Fibroblast of lung (primary cell): ENCODE results near the gene RAMP2. TPM values are rescaled to one million over a fixed set of nuclear protein-coding genes. Genes with fewer than 3 reads are reported as not detected.

ENCODE experiments used
- DNase-seq, 2 donors: peaks; one replicate each; pipeline versions ENCODE4 v3.0.0 to v3.0.0-alpha.2; 2010; ENCODE audit warnings: low read depth in 2 of 2
- H2AFZ ChIP-seq: 2 replicates; pipeline ENCODE4 v1.5.1; 2012; ENCODE audit warnings: low read length, control low read depth, inconsistent platforms
- H3K27ac ChIP-seq: 2 replicates; pipeline ENCODE4 v1.5.1; 2011; ENCODE audit warnings: low read length, control low read depth; ENCODE audit not compliant: insufficient read depth
- H3K27me3 ChIP-seq: 2 replicates; pipeline ENCODE4 v1.5.1; 2011; ENCODE audit warnings: mild to moderate bottlenecking, low read length; ENCODE audit not compliant: control insufficient read depth, insufficient read depth
- H3K36me3 ChIP-seq: 2 replicates; pipeline ENCODE4 v1.5.1; 2011; ENCODE audit warnings: low read length; ENCODE audit not compliant: control insufficient read depth, insufficient read depth
- H3K4me1 ChIP-seq: 2 replicates; pipeline ENCODE4 v1.5.1; 2011; ENCODE audit warnings: low read length; ENCODE audit not compliant: control insufficient read depth, insufficient read depth; ENCODE audit errors: extremely low read depth
- H3K4me2 ChIP-seq: 2 replicates; pipeline ENCODE4 v1.5.1; 2011; ENCODE audit warnings: low read length, control low read depth; ENCODE audit not compliant: insufficient read depth; ENCODE audit errors: extremely low read depth
- H3K4me3 ChIP-seq, 4 experiments: fragments of 200-600 bp in 1 of 4; sonication (generic) in 1 of 4; replicated peaks in 1 of 4; 2 replicates each; pipeline ENCODE4 v1.5.1; 2011 to 2016; ENCODE audit warnings: low read length in 4 of 4, low read depth in 3 of 4, mild to moderate bottlenecking in 3 of 4, control low read depth in 2 of 4, inconsistent platforms in 1 of 4, mixed read lengths in 1 of 4; ENCODE audit not compliant: insufficient read depth in 1 of 4; ENCODE audit errors: control extremely low read depth in 1 of 4
- H3K79me2 ChIP-seq: 2 replicates; pipeline ENCODE4 v1.5.1; 2012; ENCODE audit warnings: mild to moderate bottlenecking, low read length, inconsistent platforms; ENCODE audit not compliant: control insufficient read depth, insufficient read depth
- H3K9ac ChIP-seq: 2 replicates; pipeline ENCODE4 v1.5.1; 2011; ENCODE audit warnings: mild to moderate bottlenecking, low read length, control low read depth; ENCODE audit not compliant: insufficient read depth
- H3K9me3 ChIP-seq: 2 replicates; pipeline ENCODE4 v1.5.1; 2012; ENCODE audit warnings: low read depth, low read length; ENCODE audit not compliant: control insufficient read depth, insufficient read depth
- H4K20me1 ChIP-seq: 2 replicates; pipeline ENCODE4 v1.5.1; 2011; ENCODE audit warnings: low read length; ENCODE audit not compliant: control insufficient read depth, insufficient read depth; ENCODE audit errors: extremely low read depth
- EZH2 ChIP-seq: IDR thresholded peaks from 2 replicates; pipeline ENCODE4 v1.5.1; 2012; ENCODE audit warnings: low read length, control low read depth, mild to moderate bottlenecking; ENCODE audit errors: missing control alignments
- polyA plus RNA-seq, 2 donors: library from polyadenylated mRNA; depleted of rRNA in 1 of 2; stranded (reverse) in 1 of 2; unstranded in 1 of 2; fragments of >200 nt; gene quantifications; 2 replicates each; pipeline ENCODE4 v1.2.1, GENCODE V29; 2011 to 2012; ENCODE audit warnings: missing spikeins in 1 of 2
- total RNA-seq: library from RNA; depleted of rRNA; stranded (reverse); fragments of >200 nt; gene quantifications from 2 replicates; pipeline ENCODE4 v1.2.1, GENCODE V29; 2014
- TF ChIP-seq, protein P1 (sequence below), 2 donors: IDR thresholded peaks in 1 of 2; conservative IDR thresholded peaks in 1 of 2; 1 replicate in 1 of 2; 2 replicates in 1 of 2; pipeline ENCODE4 v1.5.1; 2011 to 2012; ENCODE audit warnings: low read length in 2 of 2, control low read depth in 1 of 2, inconsistent platforms in 1 of 2, low read depth in 1 of 2, mild to moderate bottlenecking in 1 of 2

RAMP2 gene
- total and polyA plus RNA-seq, 2 donors (not counting 1 experiment from before 2014, with no cell fraction given): 0.17 to 0.45 TPM

DNA sequence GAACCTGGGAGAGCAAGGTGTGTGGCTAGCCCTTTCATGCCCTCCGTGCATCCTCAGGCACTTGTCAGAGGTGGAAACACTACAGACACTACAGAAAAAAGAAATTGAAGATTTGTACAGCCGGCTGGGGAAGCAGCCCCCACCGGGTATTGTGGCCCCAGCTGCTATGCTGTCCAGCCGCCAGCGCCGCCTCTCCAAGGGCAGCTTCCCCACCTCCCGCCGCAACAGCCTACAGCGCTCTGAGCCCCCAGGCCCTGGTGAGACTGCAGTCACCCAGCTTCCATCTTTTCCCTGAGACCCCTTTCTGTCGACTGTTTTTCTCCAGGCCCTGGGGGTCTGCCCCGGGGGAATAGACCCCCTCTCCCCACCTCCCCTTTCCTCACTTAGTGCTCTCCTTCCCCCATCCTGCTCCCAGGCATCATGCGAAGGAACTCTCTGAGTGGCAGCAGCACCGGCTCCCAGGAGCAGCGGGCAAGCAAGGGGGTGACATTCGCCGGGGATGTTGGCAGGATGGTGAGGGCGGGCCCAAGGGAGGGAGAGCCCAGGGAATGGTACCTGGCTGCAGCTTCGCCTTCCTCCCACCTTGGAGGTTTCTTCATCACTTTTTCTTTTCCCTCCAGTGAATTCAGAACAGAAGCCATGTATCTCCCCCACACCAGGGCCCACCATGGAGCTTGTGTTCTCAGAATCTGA is 35.2 kb downstream of the RAMP2 start:
- H3K27me3 ChIP-seq: no peaks in the 10 kb centered on the region
- no peak overlapping the region for H3K9ac ChIP-seq
- H3K36me3 ChIP-seq: peaks cover 3% of the 10 kb centered on the region
- no peak overlapping the region for H2AFZ ChIP-seq
- no peaks in the 10 kb centered on the region for H4K20me1 ChIP-seq
- no peak overlapping the region for H3K4me3 ChIP-seq
- TF ChIP-seq, protein P1, sequence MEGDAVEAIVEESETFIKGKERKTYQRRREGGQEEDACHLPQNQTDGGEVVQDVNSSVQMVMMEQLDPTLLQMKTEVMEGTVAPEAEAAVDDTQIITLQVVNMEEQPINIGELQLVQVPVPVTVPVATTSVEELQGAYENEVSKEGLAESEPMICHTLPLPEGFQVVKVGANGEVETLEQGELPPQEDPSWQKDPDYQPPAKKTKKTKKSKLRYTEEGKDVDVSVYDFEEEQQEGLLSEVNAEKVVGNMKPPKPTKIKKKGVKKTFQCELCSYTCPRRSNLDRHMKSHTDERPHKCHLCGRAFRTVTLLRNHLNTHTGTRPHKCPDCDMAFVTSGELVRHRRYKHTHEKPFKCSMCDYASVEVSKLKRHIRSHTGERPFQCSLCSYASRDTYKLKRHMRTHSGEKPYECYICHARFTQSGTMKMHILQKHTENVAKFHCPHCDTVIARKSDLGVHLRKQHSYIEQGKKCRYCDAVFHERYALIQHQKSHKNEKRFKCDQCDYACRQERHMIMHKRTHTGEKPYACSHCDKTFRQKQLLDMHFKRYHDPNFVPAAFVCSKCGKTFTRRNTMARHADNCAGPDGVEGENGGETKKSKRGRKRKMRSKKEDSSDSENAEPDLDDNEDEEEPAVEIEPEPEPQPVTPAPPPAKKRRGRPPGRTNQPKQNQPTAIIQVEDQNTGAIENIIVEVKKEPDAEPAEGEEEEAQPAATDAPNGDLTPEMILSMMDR (conservative IDR thresholded peaks at IDR 0.05 in 1 of 2, IDR thresholded peaks at IDR 0.05 in 1 of 2; ENCODE audit: low read depth in 1 of 2, low read length in 2 of 2): no peak
- TF ChIP-seq EZH2: no peak
- no peak overlapping the region for H3K27ac ChIP-seq
- no peak overlapping the region for H3K4me2 ChIP-seq
- no peaks in the 10 kb centered on the region for H3K4me1 ChIP-seq
- H3K79me2 ChIP-seq: peaks cover 5% of the 10 kb centered on the region
- DNase-seq: no peak
- H3K9me3 ChIP-seq: no peaks in the 10 kb centered on the region

DNA sequence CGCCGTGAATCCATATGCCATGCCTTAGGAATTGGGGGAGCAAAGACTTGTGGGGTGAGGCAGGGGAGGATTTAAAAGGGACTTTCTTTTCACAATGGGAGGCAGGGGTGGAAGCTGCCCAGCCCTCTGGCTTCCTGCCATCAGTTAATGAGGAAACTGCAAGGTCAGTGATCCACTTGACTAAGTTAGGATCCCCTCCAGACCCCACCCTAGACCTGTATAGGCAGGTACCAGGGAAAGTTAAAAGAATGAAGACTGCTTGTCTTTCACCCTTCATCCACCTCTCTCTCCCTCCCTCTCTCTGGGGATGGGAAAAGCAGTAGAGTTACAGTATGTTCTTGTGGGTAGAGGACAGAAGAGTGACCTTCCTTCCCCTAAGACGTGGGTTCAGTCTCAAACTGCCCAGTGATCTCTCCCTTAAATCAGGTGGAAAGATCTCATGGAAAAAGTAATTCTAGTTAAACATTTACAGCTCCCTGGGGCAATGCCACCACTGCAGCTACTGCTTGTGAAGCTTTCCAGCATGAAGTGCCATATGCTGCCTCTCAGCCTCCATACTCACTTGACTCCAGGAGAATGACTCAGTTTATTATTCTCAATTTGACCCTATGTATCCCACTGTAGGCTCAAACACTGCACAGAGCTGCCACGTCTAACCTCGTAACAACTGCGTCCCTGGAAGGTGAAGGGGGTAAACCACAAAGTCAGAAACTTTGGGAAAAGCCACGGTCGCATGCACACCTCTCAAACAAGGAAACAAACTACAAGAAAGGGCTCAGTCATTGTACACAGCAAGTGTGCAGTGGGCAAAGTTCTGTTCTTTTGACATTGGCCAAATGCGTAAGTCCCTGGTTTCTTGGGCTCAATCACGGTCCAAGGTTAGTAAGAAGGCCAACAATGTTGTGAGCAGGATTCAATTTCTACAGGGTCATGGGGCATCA is 36.3 kb downstream of the RAMP2 start:
- Histone ChIP-seq H3K4me3 (peak overlapping the region; percentile 59 to 96 (median 88)), H3K27me3 (no peaks in the 10 kb centered on the region), H3K27ac (no peak overlapping the region), H3K79me2 (peaks cover 5% of the 10 kb centered on the region), H2AFZ (no peak overlapping the region), H3K9ac (peak overlapping the region; percentile 75), H3K9me3 (no peaks in the 10 kb centered on the region), H4K20me1 (no peaks in the 10 kb centered on the region), H3K4me1 (no peaks in the 10 kb centered on the region), H3K36me3 (peaks cover 3% of the 10 kb centered on the region), H3K4me2 (peak overlapping the region; percentile 94)
- DNase-seq: no peak
- TF ChIP-seq, protein P1 (conservative IDR thresholded peaks at IDR 0.05 in 1 of 2, IDR thresholded peaks at IDR 0.05 in 1 of 2; ENCODE audit: low read depth in 1 of 2, low read length in 2 of 2): no peak
- TF ChIP-seq EZH2: no peak

DNA sequence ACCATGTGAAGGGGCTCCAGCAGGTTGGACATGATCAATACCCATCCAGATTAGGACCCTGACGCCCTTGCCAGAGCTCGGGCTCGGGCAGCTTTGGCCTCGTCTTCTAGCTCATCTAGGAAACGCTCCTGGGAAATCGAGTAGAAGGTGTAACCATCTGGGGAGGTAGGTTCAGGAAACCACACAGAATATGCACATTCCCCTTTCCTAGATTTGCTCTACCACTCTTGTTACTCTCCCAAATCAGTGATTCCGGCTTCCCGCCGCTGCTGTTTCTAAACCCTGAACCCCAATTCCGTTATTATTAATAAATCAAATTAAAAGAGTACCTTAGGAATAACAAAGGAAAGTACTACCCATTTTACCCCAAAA is 37.0 kb downstream of the RAMP2 start:
- Histone ChIP-seq H3K4me1 (no peaks in the 10 kb centered on the region), H3K27me3 (no peaks in the 10 kb centered on the region), H3K4me2 (peak overlapping the region; percentile 94), H4K20me1 (no peaks in the 10 kb centered on the region), H3K27ac (peak overlapping the region; percentile 49), H3K79me2 (peaks cover 5% of the 10 kb centered on the region), H3K9me3 (no peaks in the 10 kb centered on the region), H3K4me3 (peak overlapping the region; percentile 59 to 96 (median 88)), H2AFZ (peak overlapping the region; percentile 94), H3K36me3 (peaks cover 3% of the 10 kb centered on the region), H3K9ac (peak overlapping the region; percentile 75)
- no peak for DNase-seq
- TF ChIP-seq, protein P1 (conservative IDR thresholded peaks at IDR 0.05 in 1 of 2, IDR thresholded peaks at IDR 0.05 in 1 of 2; ENCODE audit: low read depth in 1 of 2, low read length in 2 of 2): no peak
- no peak for TF ChIP-seq EZH2
